RWPE2 (cell line): ENCODE data around the gene PCSK5.
"Not testable (repeated sequence)": the region's sequence is repeated elsewhere in the genome, so short reads cannot be mapped to it uniquely, and the experiment has no call there.

Experiments
- ATAC-seq: fragments of 200-7000 bp; cut with Tn5 transposase; 3 replicates; pipeline ENCODE4 v1.9.1; 2021; ENCODE audit warnings: low read depth
- DNase-seq: peaks from one replicate; pipeline ENCODE4 v3.0.0-alpha.2; 2020; ENCODE audit warnings: low spot score
- H3K27ac ChIP-seq: fragments of 450-650 bp; 2 replicates; pipeline ENCODE4 v1.5.1; 2017; ENCODE audit warnings: mild to moderate bottlenecking; ENCODE audit not compliant: poor library complexity, severe bottlenecking
- H3K27me3 ChIP-seq: fragments of 250-450 bp; sonication (Bioruptor Pico); 2 replicates; pipeline ENCODE4 v1.5.1; 2021; ENCODE audit warnings: mild to moderate bottlenecking, moderate library complexity; ENCODE audit not compliant: insufficient read depth, poor library complexity, severe bottlenecking
- H3K36me3 ChIP-seq: fragments of 250-450 bp; sonication (Bioruptor Pico); 2 replicates; pipeline ENCODE4 v1.5.1; 2020; ENCODE audit warnings: low read depth, mild to moderate bottlenecking, moderate library complexity
- H3K4me1 ChIP-seq: fragments of 250-450 bp; sonication (Bioruptor Pico); 2 replicates; pipeline ENCODE4 v1.5.1; 2021; ENCODE audit warnings: mild to moderate bottlenecking, moderate library complexity; ENCODE audit not compliant: insufficient read depth, poor library complexity, severe bottlenecking
- H3K4me3 ChIP-seq: fragments of 250-450 bp; sonication (Bioruptor Pico); 2 replicates; pipeline ENCODE4 v1.5.1; 2021; ENCODE audit warnings: mild to moderate bottlenecking, moderate library complexity; ENCODE audit not compliant: severe bottlenecking
- H3K9me3 ChIP-seq: fragments of 250-450 bp; sonication (Bioruptor Pico); 2 replicates; pipeline ENCODE4 v1.5.1; 2021; ENCODE audit warnings: mild to moderate bottlenecking, moderate library complexity; ENCODE audit not compliant: severe bottlenecking
- CTCF ChIP-seq: fragments of 450-650 bp; IDR thresholded peaks from one replicate; pipeline ENCODE4 v1.5.1; 2017; ENCODE audit warnings: mild to moderate bottlenecking, moderate library complexity; ENCODE audit not compliant: poor library complexity, severe bottlenecking

PCSK5 gene

GRCh38 chr9:75892216-75892911, 1.9 kb downstream of the PCSK5 start:
- DNase-seq (no peak), ATAC-seq (no peak)
- TF ChIP-seq CTCF = no peak
- no peaks in the 10 kb centered on the region for H3K36me3 ChIP-seq
- H3K4me1 ChIP-seq = no peaks in the 10 kb centered on the region
- H3K27me3 ChIP-seq = peaks cover 36% of the 10 kb centered on the region
- H3K4me3 ChIP-seq = peak overlapping the region; percentile 49
- H3K27ac ChIP-seq = no peak overlapping the region
- no peaks in the 10 kb centered on the region for H3K9me3 ChIP-seq

- no peak for TF ChIP-seq CTCF
- ATAC-seq = no peak
- Histone ChIP-seq H3K27ac (no peak overlapping the region), H3K4me3 (no peak overlapping the region), H3K27me3 (peaks cover 36% of the 10 kb centered on the region), H3K4me1 (no peaks in the 10 kb centered on the region), H3K9me3 (no peaks in the 10 kb centered on the region), H3K36me3 (no peaks in the 10 kb centered on the region)
- DNase-seq = no peak
These were observed 2.6 kb downstream of the PCSK5 start for GRCh38 chr9:75893106-75893505.

- Histone ChIP-seq H3K27me3 (peaks cover 36% of the 10 kb centered on the region), H3K9me3 (no peaks in the 10 kb centered on the region), H3K36me3 (no peaks in the 10 kb centered on the region), H3K4me3 (no peak overlapping the region), H3K4me1 (no peaks in the 10 kb centered on the region), H3K27ac (no peak overlapping the region)
- ATAC-seq (no peak), DNase-seq (no peak)
- TF ChIP-seq CTCF = no peak
These were observed 4.1 kb downstream of the PCSK5 start for GRCh38 chr9:75894566-75894965.

- DNase-seq (no peak), ATAC-seq (no peak)
- no peaks in the 10 kb centered on the region for H3K9me3 ChIP-seq
- no peak overlapping the region for H3K4me3 ChIP-seq
- H3K27ac ChIP-seq = no peak overlapping the region
- no peaks in the 10 kb centered on the region for H3K4me1 ChIP-seq
- no peaks in the 10 kb centered on the region for H3K36me3 ChIP-seq
- peaks cover 36% of the 10 kb centered on the region for H3K27me3 ChIP-seq
- no peak for TF ChIP-seq CTCF
These were observed 4.6 kb downstream of the PCSK5 start for GRCh38 chr9:75895112-75895511.

- Histone ChIP-seq H3K4me1 (no peaks in the 10 kb centered on the region), H3K27ac (no peak overlapping the region), H3K36me3 (no peaks in the 10 kb centered on the region), H3K4me3 (no peak overlapping the region), H3K27me3 (peaks cover 33% of the 10 kb centered on the region), H3K9me3 (no peaks in the 10 kb centered on the region)
- DNase-seq (no peak), ATAC-seq (no peak)
- TF ChIP-seq CTCF = no peak
These were observed 5.7 kb downstream of the PCSK5 start for GRCh38 chr9:75896193-75896592.

- H3K27me3 ChIP-seq, H3K4me1 ChIP-seq, H3K4me3 ChIP-seq, DNase-seq, H3K27ac ChIP-seq, ATAC-seq, H3K36me3 ChIP-seq, H3K9me3 ChIP-seq: not testable (repeated sequence)
These were observed 10.5 kb downstream of the PCSK5 start for GRCh38 chr9:75900893-75901524.
